HFF-Myc (cell line): ENCODE measurements around the gene C1orf159.

Experiments used
- DNase-seq: peaks from one replicate; pipeline ENCODE4 v3.0.0-alpha.2; 2011; ENCODE audit warnings: low read depth; ENCODE audit errors: extremely low read depth
- H3K4me3 ChIP-seq: replicated peaks from 2 replicates; pipeline ENCODE4 v1.5.1; 2011; ENCODE audit warnings: low read depth, mild to moderate bottlenecking, control low read depth, low read length
- TF ChIP-seq, protein P1 (sequence below): IDR thresholded peaks from 2 replicates; pipeline ENCODE4 v1.5.1; 2012; ENCODE audit warnings: mild to moderate bottlenecking, low read depth, low read length, control low read depth; ENCODE audit errors: missing control alignments

C1orf159 gene

DNA sequence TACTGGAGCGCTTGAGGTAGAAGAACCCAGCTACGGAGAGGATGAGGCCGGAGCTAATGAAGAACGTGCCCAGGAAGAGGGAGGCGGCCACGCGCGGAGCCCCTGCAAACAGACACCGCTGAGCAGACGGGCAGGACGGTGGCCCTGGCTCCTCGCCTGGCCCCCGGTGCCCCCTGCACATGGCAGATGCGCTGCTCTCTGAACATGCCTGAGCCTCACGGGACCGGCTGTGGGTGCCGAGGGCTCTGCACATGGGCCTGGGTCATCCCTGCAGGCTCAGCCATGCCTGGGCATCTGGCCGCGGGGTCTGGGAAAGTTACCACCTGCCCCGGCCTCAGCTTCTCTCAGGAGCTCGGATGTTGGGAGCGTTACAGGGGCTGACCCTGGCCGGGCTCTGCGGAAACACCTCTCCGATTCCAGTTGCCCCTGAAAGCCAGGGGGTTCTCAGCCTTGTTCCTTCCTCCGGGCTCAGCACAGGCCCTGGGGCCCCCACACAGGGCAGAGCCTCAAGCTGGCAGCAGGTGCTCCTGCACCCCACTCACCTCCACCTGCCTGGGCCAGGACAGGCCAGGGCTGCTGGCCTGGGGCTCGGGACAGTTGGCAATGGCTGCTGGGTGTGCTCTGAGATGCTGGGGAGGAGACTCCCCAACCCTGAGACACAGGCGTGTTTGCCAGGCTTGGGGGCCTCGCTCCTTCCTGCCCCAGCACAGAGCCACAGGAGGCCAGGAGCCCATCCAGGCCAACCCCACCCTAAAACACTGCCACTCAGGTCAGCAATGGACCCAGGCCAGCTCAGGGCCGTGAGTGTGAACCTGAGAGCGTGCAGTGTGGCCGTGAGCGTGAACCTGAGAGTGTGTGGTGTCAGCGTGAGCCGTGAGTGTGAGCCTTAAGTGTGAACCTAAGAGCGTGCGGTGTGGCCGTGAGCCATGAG lies 29.7 kb downstream of the C1orf159 start:
- TF ChIP-seq, protein P1, sequence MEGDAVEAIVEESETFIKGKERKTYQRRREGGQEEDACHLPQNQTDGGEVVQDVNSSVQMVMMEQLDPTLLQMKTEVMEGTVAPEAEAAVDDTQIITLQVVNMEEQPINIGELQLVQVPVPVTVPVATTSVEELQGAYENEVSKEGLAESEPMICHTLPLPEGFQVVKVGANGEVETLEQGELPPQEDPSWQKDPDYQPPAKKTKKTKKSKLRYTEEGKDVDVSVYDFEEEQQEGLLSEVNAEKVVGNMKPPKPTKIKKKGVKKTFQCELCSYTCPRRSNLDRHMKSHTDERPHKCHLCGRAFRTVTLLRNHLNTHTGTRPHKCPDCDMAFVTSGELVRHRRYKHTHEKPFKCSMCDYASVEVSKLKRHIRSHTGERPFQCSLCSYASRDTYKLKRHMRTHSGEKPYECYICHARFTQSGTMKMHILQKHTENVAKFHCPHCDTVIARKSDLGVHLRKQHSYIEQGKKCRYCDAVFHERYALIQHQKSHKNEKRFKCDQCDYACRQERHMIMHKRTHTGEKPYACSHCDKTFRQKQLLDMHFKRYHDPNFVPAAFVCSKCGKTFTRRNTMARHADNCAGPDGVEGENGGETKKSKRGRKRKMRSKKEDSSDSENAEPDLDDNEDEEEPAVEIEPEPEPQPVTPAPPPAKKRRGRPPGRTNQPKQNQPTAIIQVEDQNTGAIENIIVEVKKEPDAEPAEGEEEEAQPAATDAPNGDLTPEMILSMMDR = no peak
- no peak for DNase-seq
- H3K4me3 ChIP-seq = no peak overlapping the region

GRCh38 chr1:1085171-1085841 lies 30.6 kb downstream of the C1orf159 start:
- H3K4me3 ChIP-seq = no peak overlapping the region
- DNase-seq = no peak
- TF ChIP-seq, protein P1 = no peak

- no peak for DNase-seq
- H3K4me3 ChIP-seq = no peak overlapping the region
- TF ChIP-seq, protein P1 = no peak
These were observed 31.3 kb downstream of the C1orf159 start for GRCh38 chr1:1084372-1085170.

GRCh38 chr1:1083416-1084371 lies 32.2 kb downstream of the C1orf159 start:
- no peak for DNase-seq
- TF ChIP-seq, protein P1 = no peak

DNA sequence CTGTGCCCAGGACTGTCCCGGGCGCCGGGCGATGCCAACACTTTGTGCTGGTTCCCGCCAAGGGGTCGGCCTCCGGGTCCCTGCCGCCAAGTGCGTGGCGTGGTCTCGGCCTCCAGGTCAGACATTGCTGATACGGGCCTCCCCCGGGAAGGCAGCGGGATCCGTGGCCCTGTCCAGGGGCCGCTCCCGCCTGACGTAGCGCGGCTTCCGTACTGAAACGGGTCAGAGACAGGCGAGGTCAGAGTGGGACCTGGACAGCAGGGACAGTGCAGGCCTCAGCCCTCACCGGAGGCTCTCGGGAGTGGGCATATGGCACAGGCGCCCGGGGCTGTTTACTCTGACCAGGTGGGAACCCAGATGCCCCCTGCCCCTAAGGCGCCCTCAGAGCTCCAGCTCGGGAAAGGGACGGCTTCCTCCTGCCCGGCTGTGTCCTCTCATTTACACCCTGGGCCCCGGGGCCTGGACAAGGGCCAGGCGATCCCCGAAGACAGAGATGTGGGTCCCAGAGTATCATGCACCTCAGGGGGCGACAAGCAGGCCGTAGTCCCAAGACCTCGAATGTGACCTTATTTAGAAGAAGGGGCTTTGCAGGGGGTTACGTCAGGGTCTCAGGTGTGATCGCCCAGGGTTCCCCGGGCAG lies 33.0 kb downstream of the C1orf159 start:
- DNase-seq = no peak
- no peak overlapping the region for H3K4me3 ChIP-seq
- TF ChIP-seq, protein P1 = no peak

More at GRCh38 chr1:1083416-1084371, 32.2 kb downstream of the C1orf159 start:
- no peak overlapping the region for H3K4me3 ChIP-seq
